Right cardiac atrium (tissue), 5 donors: ENCODE data around the gene RFXANK. TPM values are rescaled to one million over a fixed set of nuclear protein-coding genes. Genes with fewer than 3 reads are reported as not detected.
"Not testable (repeated sequence)": the region's sequence is repeated elsewhere in the genome, so short reads cannot be mapped to it uniquely, and the experiment has no call there.

ENCODE experiments used
- ATAC-seq, 2 donors: fragments of 200-7000 bp; cut with Tn5 transposase; one replicate each; pipeline versions ENCODE4 v1.8.0 to v1.9.1; 2020; ENCODE audit warnings: moderate library complexity in 2 of 2, mild to moderate bottlenecking in 1 of 2
- DNase-seq, 3 donors: peaks; one replicate each; pipeline ENCODE4 v3.0.0-alpha.2; 2020
- H3K27ac ChIP-seq: one replicate; pipeline ENCODE4 v1.5.1; 2013; ENCODE audit warnings: mild to moderate bottlenecking, low read length, control low read depth, moderate library complexity
- H3K27me3 ChIP-seq: one replicate; pipeline ENCODE4 v1.6.1; 2013; ENCODE audit not compliant: control insufficient read depth, insufficient read depth
- H3K4me1 ChIP-seq: one replicate; pipeline ENCODE4 v1.6.1; 2013; ENCODE audit warnings: low read length; ENCODE audit not compliant: control insufficient read depth, insufficient read depth
- H3K4me3 ChIP-seq: one replicate; pipeline ENCODE4 v1.5.1; 2013; ENCODE audit warnings: low read length, control low read depth
- H3K9me3 ChIP-seq: one replicate; pipeline ENCODE4 v1.6.1; 2013; ENCODE audit warnings: low read length; ENCODE audit not compliant: control insufficient read depth
- WGBS: extraction: QIAGEN DNeasy Blood & Tissue Kit; methylation state at CpG from one replicate; pipeline ENCODE4 v1.1.7; 2013; 5-methylcytosine and 5-hydroxymethylcytosine counted together
- intact Hi-C, 4 donors: fragments of 100-400 bp; cut with DNase I; formaldehyde crosslinking; loops; one replicate each; pipeline versions ENCODE4 v1.11.0 to v1.14.0; 2022 to 2023
- polyA plus RNA-seq: library from polyadenylated mRNA; stranded (reverse); fragments of 200-250 nt; gene quantifications from one replicate; pipeline ENCODE4 v1.2.3, GENCODE V29; 2013
- total RNA-seq, 4 donors: library from RNA; stranded (reverse); fragmentation: NEBNext Ultra II Directional; extraction: Animal tissue kit (Norgen Biotek cat#: 25700); gene quantifications; one replicate each; pipeline ENCODE4 v1.2.1, GENCODE V29; 2021
- donor health status: healthy with polysubstance abuse.
- donor health status: DM: no; HTN: yes; CAD: no.
- donor health status: DM: no; HTN: no; CAD: no.
- donor health status: DM: no; HTN: yes; CAD: no; lungs with severe emphysema.
- donor health status: DM: yes; HTN: yes; CAD: no.

The RFXANK gene
- total and polyA plus RNA-seq, 5 donors, result 35.2 to 55.0 (median 44.9) TPM

- H3K9me3 ChIP-seq, H3K4me1 ChIP-seq, DNase-seq, ATAC-seq, intact Hi-C loops, H3K27ac ChIP-seq, H3K27me3 ChIP-seq, H3K4me3 ChIP-seq: not testable (repeated sequence)
- WGBS, result 84% methylated on average over 8 of the region's 8 CpGs
Observed at GRCh38 chr19:19221000-19221399, 28.9 kb downstream of the RFXANK start.

- no peaks in the 10 kb centered on the region for H3K27me3 ChIP-seq
- WGBS, result 85% methylated on average over 5 of the region's 5 CpGs
Observed at GRCh38 chr19:19223060-19223459, 31.0 kb downstream of the RFXANK start.

GRCh38 chr19:19223636-19224035 is 31.6 kb downstream of the RFXANK start:
- no peaks in the 10 kb centered on the region for H3K4me1 ChIP-seq
- DNase-seq (no peak), ATAC-seq (no peak)
- 83% methylated on average over 6 of the region's 6 CpGs for whole genome bisulfite sequencing
- no peak overlapping the region for H3K4me3 ChIP-seq
- H3K27ac ChIP-seq, result no peak overlapping the region
- H3K27me3 ChIP-seq, result no peaks in the 10 kb centered on the region
- intact Hi-C loops, result no loop called here
- no peaks in the 10 kb centered on the region for H3K9me3 ChIP-seq

More at GRCh38 chr19:19223060-19223459, 31.0 kb downstream of the RFXANK start:
- Histone ChIP-seq H3K9me3 (no peaks in the 10 kb centered on the region), H3K4me3 (no peak overlapping the region), H3K4me1 (no peaks in the 10 kb centered on the region), H3K27ac (no peak overlapping the region)
- intact Hi-C loops, result no loop called here
- DNase-seq, result no peak
- ATAC-seq, result no peak

GRCh38 chr19:19224150-19224851 is 32.2 kb downstream of the RFXANK start:
- no peaks in the 10 kb centered on the region for H3K27me3 ChIP-seq
- DNase-seq (no peak), ATAC-seq (no peak)
- H3K4me1 ChIP-seq, result no peaks in the 10 kb centered on the region
- no peak overlapping the region for H3K27ac ChIP-seq
- H3K9me3 ChIP-seq, result no peaks in the 10 kb centered on the region
- intact Hi-C loops, result no loop called here
- WGBS, result 68% methylated on average over 17 of the region's 17 CpGs
- H3K4me3 ChIP-seq, result no peak overlapping the region

- intact Hi-C loops, result no loop called here
- H3K27me3 ChIP-seq, result no peaks in the 10 kb centered on the region
- peak; percentile 60 to 80 (median 79) for DNase-seq
Observed at GRCh38 chr19:19224852-19225494, 32.9 kb downstream of the RFXANK start.

GRCh38 chr19:19226204-19226603 is 34.1 kb downstream of the RFXANK start:
- H3K4me3 ChIP-seq, result no peak overlapping the region
- ATAC-seq, result no peak
- H3K4me1 ChIP-seq, result no peaks in the 10 kb centered on the region
- no peaks in the 10 kb centered on the region for H3K27me3 ChIP-seq
- no peak for DNase-seq
- H3K9me3 ChIP-seq, result no peaks in the 10 kb centered on the region
- intact Hi-C loops, result no loop called here
- H3K27ac ChIP-seq, result no peak overlapping the region
- 83% methylated on average over 5 of the region's 5 CpGs for WGBS

More at GRCh38 chr19:19224852-19225494, 32.9 kb downstream of the RFXANK start:
- 2% methylated on average over 59 of the region's 59 CpGs for WGBS
- Histone ChIP-seq H3K9me3 (no peaks in the 10 kb centered on the region), H3K27ac (no peak overlapping the region), H3K4me1 (no peaks in the 10 kb centered on the region), H3K4me3 (peak overlapping the region; percentile 36)
- peak; percentile 49 to 70 for ATAC-seq

GRCh38 chr19:19226663-19227062 is 34.6 kb downstream of the RFXANK start:
- intact Hi-C loops, result no loop called here
- WGBS, result 61% methylated on average over 10 of the region's 10 CpGs
- Histone ChIP-seq H3K27ac (no peak overlapping the region), H3K27me3 (no peaks in the 10 kb centered on the region), H3K9me3 (no peaks in the 10 kb centered on the region), H3K4me1 (no peaks in the 10 kb centered on the region), H3K4me3 (no peak overlapping the region)
- DNase-seq (no peak), ATAC-seq (no peak)

GRCh38 chr19:19227217-19227616 is 35.2 kb downstream of the RFXANK start:
- no peaks in the 10 kb centered on the region for H3K27me3 ChIP-seq
- 81% methylated on average over 4 of the region's 4 CpGs for WGBS
- no peaks in the 10 kb centered on the region for H3K4me1 ChIP-seq
- no peaks in the 10 kb centered on the region for H3K9me3 ChIP-seq
- no peak overlapping the region for H3K4me3 ChIP-seq
- DNase-seq (no peak), ATAC-seq (no peak)
- no peak overlapping the region for H3K27ac ChIP-seq
- intact Hi-C loops, result no loop called here

GRCh38 chr19:19229701-19230100 is 37.6 kb downstream of the RFXANK start:
- Histone ChIP-seq H3K4me1 (no peaks in the 10 kb centered on the region), H3K27ac (no peak overlapping the region), H3K27me3 (no peaks in the 10 kb centered on the region), H3K4me3 (no peak overlapping the region), H3K9me3 (peaks cover 9% of the 10 kb centered on the region)
- DNase-seq (no peak), ATAC-seq (no peak)
- intact Hi-C loops, result no loop called here
- 86% methylated on average over 3 of the region's 3 CpGs for WGBS

GRCh38 chr19:19230999-19231398 is 38.9 kb downstream of the RFXANK start:
- no peaks in the 10 kb centered on the region for H3K27me3 ChIP-seq
- intact Hi-C loops, result no loop called here
- DNase-seq (no peak), ATAC-seq (no peak)
- H3K27ac ChIP-seq, result no peak overlapping the region
- 79% methylated on average over 9 of the region's 9 CpGs for WGBS
- peaks cover 12% of the 10 kb centered on the region for H3K9me3 ChIP-seq
- no peak overlapping the region for H3K4me3 ChIP-seq
- H3K4me1 ChIP-seq, result no peaks in the 10 kb centered on the region

- DNase-seq, result no peak
- ATAC-seq, result no peak
- H3K4me3 ChIP-seq, result no peak overlapping the region
- H3K4me1 ChIP-seq, result no peaks in the 10 kb centered on the region
- H3K9me3 ChIP-seq, result peaks cover 12% of the 10 kb centered on the region
- no peaks in the 10 kb centered on the region for H3K27me3 ChIP-seq
- 79% methylated on average over 19 of the region's 19 CpGs for whole genome bisulfite sequencing
- intact Hi-C loops, result no loop called here
- no peak overlapping the region for H3K27ac ChIP-seq
Observed at GRCh38 chr19:19232261-19232721, 40.2 kb downstream of the RFXANK start.
